Measurements from ENCODE around the gene RTP3. TPM values are rescaled to one million over a fixed set of nuclear protein-coding genes. Genes with fewer than 3 reads are reported as not detected.

Gene RTP3
- 0.06 and 0.41 TPM in 2 replicates for total RNA-seq (2014; rRNA removed; shearing (Covaris generic))

DNA sequence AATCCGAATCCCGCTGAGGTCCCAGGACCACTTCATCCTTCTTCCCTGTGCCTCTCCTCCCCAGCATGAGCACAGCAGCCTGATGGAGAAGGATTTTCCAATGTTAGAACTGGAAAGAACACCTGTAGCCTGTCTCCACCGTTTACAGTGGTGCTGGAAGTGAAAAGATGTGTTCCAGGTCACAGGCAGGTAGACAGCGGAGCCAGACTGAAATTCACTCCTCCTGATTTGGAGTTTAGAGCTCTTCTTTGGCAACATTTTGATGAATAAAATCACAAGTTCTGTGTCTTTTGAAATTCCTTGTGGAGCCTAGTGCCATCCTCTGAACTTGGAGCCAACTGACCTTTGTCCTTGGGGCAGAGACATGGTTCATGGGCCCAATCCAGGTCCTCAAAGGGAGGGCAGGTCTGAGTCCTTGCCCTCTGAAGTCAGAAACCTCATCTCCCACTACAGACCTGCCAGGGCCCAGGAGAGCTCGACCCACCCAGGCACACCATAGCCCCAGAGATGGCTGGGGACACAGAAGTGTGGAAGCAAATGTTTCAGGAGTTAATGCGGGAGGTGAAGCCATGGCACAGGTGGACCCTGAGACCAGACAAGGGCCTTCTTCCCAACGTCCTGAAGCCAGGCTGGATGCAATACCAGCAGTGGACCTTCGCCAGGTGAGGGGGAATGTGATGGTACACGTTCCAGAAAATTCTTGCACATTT, at the start of gene RTP3:
RTP3 (plus strand) TSS at position 421 of the 710 bp plus-strand sequence; CDS start at position 508, 87 bp downstream.
- no peak for DNase-seq (ENCODE audit: low spot score)

DNA sequence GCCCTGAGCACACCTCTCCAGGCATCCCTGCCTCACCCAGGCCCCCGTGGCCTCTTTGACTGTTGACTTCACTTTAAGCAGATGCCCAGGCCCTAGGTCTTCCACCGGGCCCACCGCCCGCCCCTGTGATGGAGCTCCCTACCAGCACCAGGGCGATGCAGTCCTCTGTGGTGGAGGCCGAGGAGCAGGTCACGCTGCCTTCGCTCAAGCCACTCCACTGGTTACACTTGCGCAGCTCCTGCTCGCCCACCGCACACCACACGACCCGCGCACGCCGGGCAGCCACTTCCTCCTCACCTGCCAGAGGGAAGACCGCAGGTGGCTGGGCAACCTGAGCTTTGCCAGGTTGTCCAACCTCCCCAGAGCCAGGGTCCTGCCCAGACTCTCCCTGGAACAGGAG, 49.1 kb upstream of the RTP3 start:
- DNase-seq (ENCODE audit: low spot score), result no peak

GRCh38 chr3:46449755-46450552, 47.8 kb upstream of the RTP3 start:
- no peak for DNase-seq (ENCODE audit: low spot score)

- DNase-seq (ENCODE audit: low spot score), result no peak
Observed at GRCh38 chr3:46453526-46454208, 44.1 kb upstream of the RTP3 start.

GRCh38 chr3:46454209-46454595, 43.6 kb upstream of the RTP3 start:
- DNase-seq (ENCODE audit: low spot score), result no peak

DNA sequence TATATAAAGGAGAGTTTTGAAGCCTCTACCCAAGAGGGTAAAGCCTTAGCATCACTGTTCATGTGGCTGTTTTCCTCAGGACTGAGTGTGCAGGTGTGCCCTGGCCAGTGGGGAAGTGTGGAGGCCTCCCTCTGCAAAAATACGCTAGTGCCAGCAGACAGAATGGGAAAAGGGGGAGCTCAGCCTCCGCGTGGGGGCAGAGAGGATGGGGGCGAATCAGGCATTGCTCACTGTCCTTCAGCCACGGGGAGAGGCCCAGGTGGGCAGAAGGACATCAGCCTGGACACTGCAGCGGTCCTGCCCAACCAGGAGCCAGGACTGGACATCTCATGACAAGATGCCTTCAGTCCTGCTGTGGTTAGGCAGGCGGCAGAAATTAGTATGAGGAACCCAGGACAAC, 43.2 kb upstream of the RTP3 start:
- no peak for DNase-seq (ENCODE audit: low spot score)

GRCh38 chr3:46455231-46456115, 42.3 kb upstream of the RTP3 start:
- no peak for DNase-seq (ENCODE audit: low spot score)

DNA sequence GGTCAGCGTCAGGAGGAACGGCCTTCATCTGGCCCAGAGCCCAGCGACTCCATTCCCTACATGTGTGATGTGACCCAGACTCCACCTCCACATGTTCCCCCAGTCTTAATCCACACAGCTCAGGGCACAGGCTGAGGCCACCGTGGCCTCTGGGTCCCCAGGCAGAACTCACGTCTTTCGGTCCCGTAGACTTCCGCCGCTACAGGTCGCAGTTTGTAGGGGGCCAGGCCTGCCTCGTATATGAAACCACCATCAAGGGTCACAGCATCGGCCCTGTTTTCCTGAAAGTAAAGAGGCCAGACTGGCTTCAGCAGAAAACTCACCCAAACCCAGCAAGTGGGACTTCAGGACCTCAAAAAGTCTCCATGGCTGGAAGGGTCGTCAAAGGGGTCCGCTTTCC, 41.7 kb upstream of the RTP3 start:
- DNase-seq (ENCODE audit: low spot score), result no peak

DNA sequence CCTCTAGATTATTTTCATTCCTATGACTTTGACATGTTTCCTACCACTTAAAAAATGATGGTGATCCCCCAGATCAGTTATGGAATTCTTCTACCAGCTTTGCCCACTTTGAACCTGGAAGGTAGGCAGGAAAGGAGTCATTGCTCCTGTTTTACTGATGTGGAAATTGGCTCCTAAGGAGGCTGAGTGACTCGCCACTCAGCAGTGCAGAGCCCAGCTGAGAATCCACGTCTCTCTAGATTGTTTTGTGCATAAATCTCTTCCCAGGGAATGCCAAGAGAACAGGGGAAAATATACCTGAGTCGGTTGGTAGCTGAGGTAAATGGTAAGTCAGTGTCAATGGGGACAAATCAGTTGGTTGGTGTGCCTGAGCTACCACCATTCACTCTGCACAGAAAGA, 37.7 kb upstream of the RTP3 start:
- no peak for DNase-seq (ENCODE audit: low spot score)

- DNase-seq (ENCODE audit: low spot score), result no peak
Observed at GRCh38 chr3:46462111-46462510, 35.7 kb upstream of the RTP3 start.

DNA sequence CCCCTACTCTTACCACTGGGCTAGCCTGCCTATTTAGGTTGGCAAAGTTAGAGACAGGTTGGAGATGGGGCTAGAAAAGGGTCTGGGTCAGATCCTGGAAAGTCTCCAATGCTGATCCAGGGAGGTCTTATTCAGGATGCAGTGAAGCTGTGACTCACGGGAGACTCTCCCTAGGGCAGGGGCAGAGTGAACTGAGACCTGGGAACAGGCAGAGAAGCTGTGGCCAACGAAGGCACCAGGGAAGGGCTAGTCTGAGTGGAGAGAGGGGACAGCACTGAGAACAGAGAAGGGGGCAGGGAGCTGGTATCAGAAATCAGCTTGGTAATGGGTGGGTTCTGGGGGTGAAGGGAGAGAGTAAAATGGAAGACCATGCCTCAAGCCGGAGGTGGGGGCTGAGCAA, 35.3 kb upstream of the RTP3 start:
- DNase-seq (ENCODE audit: low spot score), result no peak

GRCh38 chr3:46463120-46463867, 34.5 kb upstream of the RTP3 start:
- no peak for DNase-seq (ENCODE audit: low spot score)

GRCh38 chr3:46463868-46464241, 33.9 kb upstream of the RTP3 start:
- DNase-seq (ENCODE audit: low spot score), result no peak

- no peak for DNase-seq (ENCODE audit: low spot score)
Observed at GRCh38 chr3:46464326-46465195, 33.2 kb upstream of the RTP3 start, which contains the start of gene LTF. TSS of gene LTF (minus strand) at chr3:46464905. CDS start at chr3:46464867, 38 bp downstream.

GRCh38 chr3:46465196-46465520, 32.6 kb upstream of the RTP3 start:
- DNase-seq (ENCODE audit: low spot score), result no peak

- DNase-seq (ENCODE audit: low spot score), result no peak
Observed at GRCh38 chr3:46466273-46466672, 31.5 kb upstream of the RTP3 start.

- no peak for DNase-seq (ENCODE audit: low spot score)
Observed at GRCh38 chr3:46466871-46467403, 30.8 kb upstream of the RTP3 start.

- DNase-seq (ENCODE audit: low spot score), result no peak
Observed at GRCh38 chr3:46467562-46467961, 30.2 kb upstream of the RTP3 start.

- DNase-seq (ENCODE audit: low spot score), result no peak
Observed at GRCh38 chr3:46468753-46469600, 28.8 kb upstream of the RTP3 start.
